Activated B cell treated with CpG ODN at 0.5 μM for 24 hours (primary cell): Measurements from ENCODE around the gene NEAT1. TPM values are rescaled to one million over a fixed set of nuclear protein-coding genes. Genes with fewer than 3 reads are reported as not detected.

Experiments
- ATAC-seq: fragments of 200-7000 bp; cut with Tn5 transposase; one replicate; pipeline ENCODE4 v1.10.0; 2021; ENCODE audit warnings: low read depth, mild to moderate bottlenecking, moderate library complexity
- CTCF ChIA-PET: fragments of 350-600 bp; sonication (Branson Sonifier 250); formaldehyde crosslinking; loops from one replicate; lab custom pipeline; 2021; ENCODE audit warnings: antibody characterized with exemption; lab: Charles Lee
- POLR2A ChIA-PET: fragments of 350-600 bp; sonication (Branson Sonifier 250); formaldehyde crosslinking; loops from one replicate; lab custom pipeline; 2021; ENCODE audit warnings: antibody characterized with exemption; lab: Charles Lee
- DNase-seq: peaks from one replicate; pipeline ENCODE4 v3.0.0; 2022
- H3K27ac Mint-ChIP-seq: one replicate; pipeline ENCODE4 v1.8.0; 2020; ENCODE audit warnings: mixed read lengths
- H3K27me3 Mint-ChIP-seq: one replicate; pipeline ENCODE4 v1.8.0; 2021; ENCODE audit warnings: mixed read lengths
- H3K36me3 Mint-ChIP-seq: one replicate; pipeline ENCODE4 v1.8.0; 2021; ENCODE audit warnings: low read depth, mixed read lengths
- H3K4me1 Mint-ChIP-seq: one replicate; pipeline ENCODE4 v1.8.0; 2021; ENCODE audit warnings: mixed read lengths
- H3K4me3 Mint-ChIP-seq: one replicate; pipeline ENCODE4 v1.8.0; 2020; ENCODE audit warnings: mild to moderate bottlenecking, mixed read lengths
- H3K9me3 Mint-ChIP-seq: one replicate; pipeline ENCODE4 v1.8.0; 2020; ENCODE audit warnings: mixed read lengths
- CTCF ChIP-seq: fragments of 200-600 bp; IDR thresholded peaks from one replicate; pipeline ENCODE4 v1.8.0; 2022; ENCODE audit warnings: antibody characterized with exemption, mild to moderate bottlenecking
- intact Hi-C: fragments of 100-400 bp; cut with micrococcal nuclease; formaldehyde crosslinking; loops from one replicate; pipeline ENCODE4 v1.15.1; 2024
- total RNA-seq: library from RNA; stranded (reverse); gene quantifications from 2 replicates; pipeline ENCODE4 v1.2.3, GENCODE V29; 2022

Gene NEAT1
- total RNA-seq, 1 donor from 2014 or later, result 699 TPM

GRCh38 chr11:65415499-65416340, 6.9 kb upstream of the NEAT1 start:
- Mint-ChIP-seq H3K4me1 (peaks cover 52% of the 10 kb centered on the region), H3K27ac (peak overlapping the region; percentile 100), H3K4me3 (peak overlapping the region; percentile 86), H3K36me3 (peaks cover 26% of the 10 kb centered on the region), H3K9me3 (no peaks in the 10 kb centered on the region), H3K27me3 (no peaks in the 10 kb centered on the region)
- TF ChIP-seq CTCF, result no peak
- intact Hi-C loops, result loop anchor here (1.0 to 2.0 kb wide), 9 partner anchors 10 to 95 kb away; partner anchors contain the start of gene SLC25A45
- DNase-seq (peak; percentile 13), ATAC-seq (no peak)
- CTCF ChIA-PET, result interaction anchor here (0.7 to 12.8 kb wide), 24 partner anchors 8 to 155 kb away, joined by 3 to 289 read pairs (median 5); partner anchors contain the start of genes FRMD8 and MALAT1
- POLR2A ChIA-PET, result interaction anchor here (1.0 to 19.3 kb wide), 12 partner anchors 11 to 105 kb away, joined by 4 to 3752 read pairs (median 220); partner anchors contain the start of genes FRMD8, MALAT1, NEAT1 and SLC25A45

- ATAC-seq (peak; percentile 45), DNase-seq (peak; percentile 91)
- no peaks in the 10 kb centered on the region for H3K9me3 Mint-ChIP-seq
- intact Hi-C loops, result loop anchor here (1.0 to 2.0 kb wide), 9 partner anchors 9 to 94 kb away; partner anchors contain the start of gene SLC25A45
- peaks cover 22% of the 10 kb centered on the region for H3K36me3 Mint-ChIP-seq
- ChIA-PET CTCF (interaction anchor here (0.7 to 12.8 kb wide), 26 partner anchors 8 to 155 kb away, joined by 3 to 289 read pairs (median 4); partner anchors contain the start of genes FRMD8 and MALAT1), POLR2A (interaction anchor here (1.0 to 19.3 kb wide), 12 partner anchors 10 to 124 kb away, joined by 4 to 3752 read pairs (median 220); partner anchors contain the start of genes FRMD8, MALAT1, NEAT1 and SLC25A45)
- H3K27ac Mint-ChIP-seq, result peak overlapping the region; percentile 100
- peaks cover 59% of the 10 kb centered on the region for H3K4me1 Mint-ChIP-seq
- TF ChIP-seq CTCF, result peak; percentile 36
- no peaks in the 10 kb centered on the region for H3K27me3 Mint-ChIP-seq
- peak overlapping the region; percentile 86 for H3K4me3 Mint-ChIP-seq
Measured at GRCh38 chr11:65416341-65416824, 6.2 kb upstream of the NEAT1 start.

- Mint-ChIP-seq H3K4me1 (peaks cover 64% of the 10 kb centered on the region), H3K27me3 (no peaks in the 10 kb centered on the region), H3K36me3 (peaks cover 15% of the 10 kb centered on the region)
Measured at GRCh38 chr11:65416841-65417701, 5.5 kb upstream of the NEAT1 start.

More at GRCh38 chr11:65416841-65417701, 5.5 kb upstream of the NEAT1 start:
- DNase-seq (peak; percentile 54), ATAC-seq (no peak)
- ChIA-PET POLR2A (interaction anchor here (0.5 to 19.3 kb wide), 19 partner anchors 10 to 321 kb away, joined by 3 to 3752 read pairs (median 10); partner anchors contain the start of genes FRMD8, MALAT1, NEAT1 and SCYL1), CTCF (interaction anchor here (0.9 to 12.8 kb wide), 22 partner anchors 8 to 154 kb away, joined by 3 to 289 read pairs (median 4); partner anchors contain the start of genes FRMD8 and MALAT1)
- Mint-ChIP-seq H3K27ac (peak overlapping the region; percentile 100), H3K4me3 (peak overlapping the region; percentile 86), H3K9me3 (no peaks in the 10 kb centered on the region)
- intact Hi-C loops, result loop anchor here (1.0 to 2.0 kb wide), 9 partner anchors 8 to 93 kb away; partner anchors contain the start of gene SLC25A45
- no peak for TF ChIP-seq CTCF
